IPS DF 4.7 (cell line): Measurements from ENCODE around the gene SPSB1.

Source experiments
- DNase-seq: peaks from one replicate; pipeline ENCODE4 v3.0.0-alpha.2; 2013; ENCODE audit warnings: low spot score; ENCODE audit errors: extremely low read depth

The SPSB1 gene

GRCh38 chr1:9279172-9279840 is 13.4 kb upstream of the SPSB1 start:
- no peak for DNase-seq

GRCh38 chr1:9280015-9280860 is 12.5 kb upstream of the SPSB1 start:
- no peak for DNase-seq

GRCh38 chr1:9281071-9281827 is 11.4 kb upstream of the SPSB1 start:
- DNase-seq: no peak

GRCh38 chr1:9281908-9282695 is 10.6 kb upstream of the SPSB1 start:
- no peak for DNase-seq

- DNase-seq: no peak
These were observed 10.1 kb upstream of the SPSB1 start for GRCh38 chr1:9282696-9282955.

- DNase-seq: no peak
These were observed 8.6 kb upstream of the SPSB1 start for GRCh38 chr1:9284061-9284460.

GRCh38 chr1:9286556-9286955 is 6.1 kb upstream of the SPSB1 start:
- no peak for DNase-seq

GRCh38 chr1:9289090-9289534 is 3.6 kb upstream of the SPSB1 start:
- no peak for DNase-seq

- DNase-seq: no peak
These were observed 2.8 kb upstream of the SPSB1 start for GRCh38 chr1:9289711-9290485.

GRCh38 chr1:9291914-9292360 is 757 bp upstream of the SPSB1 start:
- DNase-seq: no peak

- no peak for DNase-seq
These were observed 493 bp downstream of the SPSB1 start for GRCh38 chr1:9293241-9293532.

- no peak for DNase-seq
These were observed 1.1 kb downstream of the SPSB1 start for GRCh38 chr1:9293533-9294404.

GRCh38 chr1:9294405-9294773 is 1.7 kb downstream of the SPSB1 start:
- DNase-seq: no peak

- no peak for DNase-seq
These were observed 2.4 kb downstream of the SPSB1 start for GRCh38 chr1:9294910-9295636.

GRCh38 chr1:9295884-9296283 is 3.2 kb downstream of the SPSB1 start:
- no peak for DNase-seq

GRCh38 chr1:9296850-9297249 is 4.2 kb downstream of the SPSB1 start:
- DNase-seq: no peak

- no peak for DNase-seq
These were observed 5.1 kb downstream of the SPSB1 start for GRCh38 chr1:9297831-9298230.

GRCh38 chr1:9298282-9298681 is 5.6 kb downstream of the SPSB1 start:
- DNase-seq: no peak
